GM19395 (cell line): ENCODE measurements around the gene PBX1.

ENCODE experiments used
- ATAC-seq: cut with Tn5 transposase; IDR thresholded peaks from one replicate; pipeline ENCODE4 v1.9.1; 2021; ENCODE audit warnings: mild to moderate bottlenecking, moderate library complexity; ENCODE audit not compliant: unreplicated experiment

Gene PBX1

DNA sequence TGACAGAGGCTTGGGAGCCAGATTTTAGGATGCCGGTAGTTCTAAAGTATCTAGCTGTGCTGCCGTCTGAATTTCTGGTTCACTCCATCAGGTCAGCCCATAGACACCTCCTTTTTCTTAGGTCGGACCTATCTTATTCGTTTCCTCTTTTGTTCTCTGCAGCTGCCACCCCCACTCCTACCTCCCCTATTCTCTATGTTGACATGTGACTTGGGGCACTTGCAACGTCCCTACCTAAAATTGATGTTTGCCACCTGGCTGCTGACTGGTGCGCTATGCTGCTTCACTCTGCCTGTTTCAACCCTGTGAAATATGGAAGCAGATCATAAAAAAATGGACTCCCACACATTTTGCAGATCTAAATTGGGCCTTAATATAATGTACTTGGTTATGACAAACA is 55.3 kb downstream of the PBX1 start:
- ATAC-seq = no peak

DNA sequence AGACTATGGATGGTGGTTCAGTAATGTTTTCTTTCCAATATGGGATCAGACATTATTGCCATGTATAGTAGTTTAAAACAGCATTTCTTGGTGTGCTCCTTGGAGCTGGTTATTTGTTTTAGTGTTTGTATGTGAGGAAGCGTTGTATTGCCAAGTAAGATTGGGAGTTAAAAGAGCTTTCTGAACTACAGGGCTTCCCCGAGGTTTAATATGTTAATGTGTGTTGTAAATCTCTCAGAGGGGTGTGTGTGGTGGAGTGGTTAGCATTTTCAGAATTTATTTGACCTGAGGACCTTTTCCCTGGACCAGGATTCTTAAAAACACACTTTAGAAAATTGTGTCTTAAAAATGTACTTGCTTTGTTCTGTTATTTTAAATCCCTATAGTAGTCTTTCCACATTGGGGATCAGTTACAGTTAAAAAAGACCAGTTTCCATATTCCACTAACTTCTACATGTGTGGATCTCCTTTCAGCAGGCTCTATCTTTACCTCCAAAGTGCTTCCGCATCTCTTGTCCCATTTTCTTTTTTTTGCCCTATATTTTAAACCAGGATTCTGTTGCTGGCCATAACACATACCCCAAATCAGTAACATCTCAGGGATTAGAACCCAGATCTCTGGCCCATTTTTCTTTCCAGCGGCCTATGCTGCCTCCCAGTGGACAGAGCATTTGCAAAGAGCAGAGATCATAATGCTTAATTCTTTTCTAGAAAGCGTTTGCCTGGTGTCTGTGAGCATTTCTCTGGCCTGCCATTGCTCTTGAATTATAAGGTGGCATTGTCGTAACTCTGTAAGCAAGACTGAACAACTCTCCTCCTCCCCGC is 58.6 kb downstream of the PBX1 start:
- ATAC-seq = no peak

GRCh38 chr1:164618202-164618564 is 59.2 kb downstream of the PBX1 start:
- ATAC-seq = no peak

- ATAC-seq = no peak
These were observed 60.2 kb downstream of the PBX1 start for GRCh38 chr1:164619006-164619784.

DNA sequence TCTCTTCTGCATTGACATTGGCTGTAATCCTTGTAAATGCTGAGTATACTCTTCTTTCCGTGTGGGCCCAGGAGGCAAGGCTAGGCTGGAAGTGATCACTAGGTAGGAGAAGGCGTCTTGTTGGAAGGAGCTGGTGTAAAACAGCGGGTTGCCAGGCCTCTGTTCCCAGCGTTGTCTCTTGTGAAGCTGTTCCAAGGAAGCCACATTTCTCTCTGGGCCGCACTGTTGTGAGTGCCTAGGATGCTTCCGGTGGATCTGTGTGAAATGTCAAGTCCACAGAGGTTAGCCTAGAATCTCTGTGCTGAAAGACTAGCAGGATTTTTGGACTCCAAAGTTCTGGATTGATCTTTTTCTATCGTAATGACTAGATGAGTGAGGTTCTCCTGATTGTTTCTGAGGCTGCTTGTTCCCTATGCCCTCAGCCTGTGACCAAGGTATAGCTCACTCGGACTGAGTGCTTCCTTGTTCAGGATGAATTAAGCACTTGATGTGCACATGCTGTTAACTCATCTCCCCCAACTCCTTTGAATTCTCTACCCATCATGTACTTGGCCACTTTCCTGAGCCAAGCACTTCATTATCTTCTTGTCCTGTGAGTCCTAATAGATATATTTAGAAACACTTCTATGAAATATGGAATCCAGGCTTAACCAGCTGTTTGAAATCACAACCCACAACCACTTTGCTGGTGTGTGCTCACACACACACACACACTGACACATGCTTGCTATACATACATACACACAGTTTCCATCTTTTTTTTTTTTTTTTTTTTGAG is 63.3 kb downstream of the PBX1 start:
- ATAC-seq = no peak

- no peak for ATAC-seq
These were observed 64.8 kb downstream of the PBX1 start for GRCh38 chr1:164623805-164624204.

DNA sequence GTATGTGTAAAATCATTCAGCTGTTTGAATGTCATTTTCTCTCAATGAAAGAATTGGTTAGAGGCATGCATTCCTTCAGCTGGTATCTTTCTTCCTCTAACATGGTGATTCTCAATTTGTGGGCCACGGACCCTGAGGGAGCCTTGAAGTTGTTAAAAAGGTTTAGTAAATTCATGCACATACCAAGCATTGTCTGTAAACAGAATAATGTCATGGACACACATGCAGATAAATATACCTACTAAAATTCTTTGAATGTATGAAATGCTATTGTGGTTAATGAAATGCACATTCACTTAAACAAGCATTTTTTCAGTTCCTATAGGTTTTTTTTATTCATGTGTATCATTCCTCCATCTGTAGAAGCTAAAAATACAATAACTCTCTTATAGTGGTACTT is 65.4 kb downstream of the PBX1 start:
- no peak for ATAC-seq

- ATAC-seq = no peak
These were observed 66.1 kb downstream of the PBX1 start for GRCh38 chr1:164625004-164625617.

- no peak for ATAC-seq
These were observed 69.8 kb downstream of the PBX1 start for GRCh38 chr1:164628772-164629171.

DNA sequence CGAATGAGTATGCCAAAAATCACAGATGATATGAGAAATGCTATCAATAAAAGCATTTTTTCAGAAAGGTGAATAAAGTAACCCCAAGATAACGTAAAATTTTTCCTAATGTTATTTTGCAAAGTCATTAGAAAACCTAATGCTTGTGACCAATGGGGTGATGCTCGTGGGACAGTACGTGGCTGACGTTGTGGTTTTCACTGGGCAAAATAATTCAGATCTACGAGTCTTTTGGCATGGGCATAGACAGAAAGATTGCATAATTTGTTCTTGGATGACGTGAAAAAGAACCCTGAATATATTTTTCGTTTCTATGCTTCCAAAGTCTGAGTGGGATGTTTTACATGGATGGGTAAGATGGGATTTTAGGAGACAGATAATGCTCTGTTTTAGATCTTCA is 71.0 kb downstream of the PBX1 start:
- ATAC-seq = no peak

GRCh38 chr1:164630626-164631396 is 71.8 kb downstream of the PBX1 start:
- no peak for ATAC-seq

DNA sequence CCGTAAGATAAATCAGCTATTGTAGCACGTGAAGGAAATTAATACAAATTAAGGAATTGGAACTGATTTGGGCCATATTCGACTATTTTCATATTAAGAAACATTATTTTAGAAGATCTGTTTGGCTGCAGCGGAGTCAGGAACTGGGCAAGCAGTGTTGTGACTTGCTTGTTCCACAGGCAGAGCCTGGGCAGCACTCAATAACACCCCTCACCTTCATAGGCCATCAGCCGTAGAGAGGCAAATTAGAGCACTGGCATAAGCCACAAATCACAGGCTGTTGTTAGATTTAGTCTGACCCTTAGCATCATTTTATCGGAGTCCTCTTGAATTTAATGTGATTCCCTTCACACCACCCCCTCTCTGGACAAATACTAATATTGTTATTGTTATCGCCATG is 72.8 kb downstream of the PBX1 start:
- ATAC-seq = no peak

- ATAC-seq = no peak
These were observed 75.0 kb downstream of the PBX1 start for GRCh38 chr1:164633997-164634396.

DNA sequence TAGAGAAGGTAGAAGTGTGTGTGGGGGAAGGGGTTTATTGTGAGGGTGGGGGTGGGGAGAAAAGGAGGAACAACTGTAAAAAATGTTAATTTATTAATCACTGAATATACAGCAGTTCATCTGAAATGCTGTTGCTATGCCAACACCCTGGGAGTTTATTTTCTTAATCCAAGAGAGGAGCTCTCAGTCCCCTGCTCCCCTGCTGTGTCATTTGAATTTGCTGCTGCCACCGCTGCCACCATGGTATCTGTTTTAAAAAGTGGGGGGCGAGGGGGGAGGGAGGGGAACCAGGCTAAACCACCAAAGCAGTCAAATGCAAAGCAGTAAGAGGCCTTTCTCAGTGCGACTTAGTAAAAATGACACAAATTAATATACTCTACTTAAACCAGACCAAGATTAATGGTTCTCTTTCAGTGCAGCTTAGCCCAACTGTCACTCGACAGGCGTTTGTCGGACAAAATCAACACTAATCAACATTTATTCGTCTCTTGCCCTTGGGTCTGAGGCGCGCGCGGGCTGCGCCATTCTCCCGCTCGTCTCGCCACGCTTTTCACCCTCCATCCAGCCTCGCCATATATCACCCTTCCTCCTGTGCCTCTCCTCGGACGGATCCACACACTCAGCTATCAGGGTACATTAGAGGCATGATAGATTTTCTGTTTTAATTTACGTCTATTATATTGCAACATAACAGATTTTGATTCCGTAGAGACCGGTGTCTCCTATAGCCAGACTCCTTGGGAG is 76.2 kb downstream of the PBX1 start:
- no peak for ATAC-seq

- ATAC-seq = no peak
These were observed 77.1 kb downstream of the PBX1 start for GRCh38 chr1:164635803-164636731.

GRCh38 chr1:164636757-164637156 is 77.8 kb downstream of the PBX1 start:
- no peak for ATAC-seq

DNA sequence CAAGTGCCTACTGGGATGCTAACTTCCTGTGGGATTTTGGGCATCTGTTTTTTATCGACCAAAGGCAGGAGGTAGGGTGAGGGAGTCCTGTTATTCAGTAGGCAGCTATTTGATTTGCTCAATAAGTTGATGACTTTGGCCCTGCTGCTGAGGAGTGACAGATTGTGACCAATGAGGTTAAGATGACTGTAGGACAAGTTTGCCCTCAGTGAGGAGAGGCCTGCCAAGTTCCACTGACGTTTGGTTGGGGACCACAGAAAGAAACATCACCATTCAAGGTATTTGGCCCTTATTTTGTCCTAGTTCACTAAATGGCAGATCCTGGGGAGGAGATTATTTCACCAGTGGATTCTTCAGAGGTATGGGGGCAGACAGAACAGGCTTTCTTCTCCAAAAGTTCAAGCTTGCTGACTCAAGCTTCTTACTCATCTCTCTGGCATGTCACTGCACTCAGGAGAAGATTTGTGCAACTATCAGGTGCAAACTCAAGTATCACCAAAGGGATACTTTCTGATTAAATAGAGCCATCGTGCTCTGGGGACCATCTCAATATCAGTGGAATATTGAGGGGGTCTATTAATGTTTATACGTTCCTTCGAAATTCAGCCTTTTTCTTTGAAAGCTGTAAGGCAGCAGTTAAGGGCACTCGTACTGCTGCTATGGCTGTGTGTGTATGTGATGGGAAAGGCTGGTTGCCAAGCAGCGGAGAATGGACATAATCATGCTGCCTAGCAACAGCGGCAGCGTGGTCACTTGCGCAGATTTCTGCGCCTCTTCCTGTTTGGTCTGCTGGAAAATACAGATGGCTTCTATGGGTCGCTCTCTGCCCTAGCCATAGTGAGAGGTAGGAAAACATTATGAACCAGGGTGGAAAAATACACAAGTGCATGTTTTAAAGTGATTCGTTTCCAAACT is 78.7 kb downstream of the PBX1 start:
- ATAC-seq = no peak
